T1000 (cell line): ENCODE data around the gene ICAM5.
"Not testable (repeated sequence)": the region's sequence is repeated elsewhere in the genome, so short reads cannot be mapped to it uniquely, and the experiment has no call there.

Experiments used
- DNase-seq: peaks from one replicate; lab custom pipeline; 2025; ENCODE audit warnings: mixed read lengths; lab: John Stamatoyannopoulos, UW

ICAM5 gene

GRCh38 chr19:10270616-10271394 is 18.9 kb upstream of the ICAM5 start, which contains the start of gene ICAM1:
Gene ICAM1, plus strand, starts transcription at chr19:10271120. Its CDS starts 40 bp downstream, at chr19:10271160.
- DNase-seq: no peak

DNA sequence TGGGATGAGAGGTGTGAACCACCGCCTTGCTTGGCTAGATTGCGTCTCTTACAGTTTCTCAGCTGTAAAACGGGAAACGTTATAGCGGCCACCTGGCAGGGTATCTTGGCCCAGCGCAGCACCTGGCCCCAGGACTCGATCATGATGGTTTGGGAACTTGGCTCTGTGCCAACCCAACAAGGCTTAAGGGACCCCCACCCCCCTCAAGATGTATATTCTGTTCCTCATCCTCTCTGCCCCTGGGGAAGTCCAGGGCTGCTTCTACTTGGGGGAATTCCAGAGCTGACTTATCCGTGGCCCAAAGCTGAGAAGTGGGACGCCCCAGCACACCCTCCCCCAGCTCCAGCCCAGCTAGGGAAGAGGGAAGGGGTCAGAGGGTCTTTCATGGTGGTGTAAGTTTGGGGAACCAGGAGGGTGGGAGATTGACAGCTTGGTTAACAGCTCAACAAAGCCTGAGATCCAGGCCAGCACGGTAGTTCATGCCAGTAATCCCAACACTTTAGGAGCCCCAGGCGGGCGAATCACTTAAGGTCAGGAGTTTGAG is 18.1 kb upstream of the ICAM5 start:
- DNase-seq: no peak

- DNase-seq: no peak
Measured at GRCh38 chr19:10274589-10274988, 15.2 kb upstream of the ICAM5 start.

GRCh38 chr19:10277795-10278589 is 11.8 kb upstream of the ICAM5 start:
- no peak for DNase-seq

GRCh38 chr19:10278935-10279334 is 10.8 kb upstream of the ICAM5 start:
- DNase-seq: no peak

GRCh38 chr19:10279737-10280442 is 9.9 kb upstream of the ICAM5 start:
- DNase-seq: no peak

DNA sequence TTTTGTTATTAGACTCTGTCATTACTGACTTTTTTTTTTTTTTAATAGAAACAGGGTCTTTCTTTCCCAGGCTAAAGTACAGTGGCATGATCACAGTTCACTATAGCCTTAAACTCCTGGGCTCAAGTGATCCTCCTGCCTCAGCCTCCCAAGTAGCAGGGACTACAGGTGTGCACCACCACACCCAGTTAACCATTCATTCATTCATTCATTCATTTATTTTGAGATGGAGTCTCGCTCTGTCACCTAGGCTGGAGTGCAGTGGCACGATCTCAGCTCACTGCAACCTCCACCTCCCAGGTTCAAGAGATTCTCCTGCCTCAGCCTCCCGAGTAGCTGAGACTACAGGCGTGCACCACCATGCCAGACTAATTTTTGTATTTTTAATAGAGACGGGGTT is 7.7 kb upstream of the ICAM5 start:
- not testable (repeated sequence) for DNase-seq

DNA sequence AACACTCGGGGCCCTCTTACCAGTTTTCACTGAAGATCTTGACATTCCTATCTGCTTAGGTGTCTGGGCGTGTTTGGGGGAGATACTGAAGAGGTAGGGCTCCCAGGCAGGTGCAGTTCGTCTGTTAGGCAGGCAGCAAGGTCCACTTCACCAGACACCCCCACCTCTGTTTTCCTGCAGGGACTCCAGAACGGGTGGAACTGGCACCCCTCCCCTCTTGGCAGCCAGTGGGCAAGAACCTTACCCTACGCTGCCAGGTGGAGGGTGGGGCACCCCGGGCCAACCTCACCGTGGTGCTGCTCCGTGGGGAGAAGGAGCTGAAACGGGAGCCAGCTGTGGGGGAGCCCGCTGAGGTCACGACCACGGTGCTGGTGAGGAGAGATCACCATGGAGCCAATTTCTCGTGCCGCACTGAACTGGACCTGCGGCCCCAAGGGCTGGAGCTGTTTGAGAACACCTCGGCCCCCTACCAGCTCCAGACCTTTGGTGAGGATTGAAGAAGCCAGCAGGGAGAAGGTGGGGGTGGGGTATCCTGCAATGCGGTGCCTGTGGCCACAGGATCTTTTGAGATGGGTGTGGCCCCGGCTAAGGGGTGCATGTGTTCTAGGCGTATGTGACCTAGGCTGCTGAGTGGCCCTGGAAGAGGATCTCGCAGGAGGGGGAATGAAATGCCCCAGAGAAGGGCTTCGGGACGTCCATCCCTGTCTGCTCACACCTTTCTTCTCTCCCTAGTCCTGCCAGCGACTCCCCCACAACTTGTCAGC is 6.3 kb upstream of the ICAM5 start:
- DNase-seq: no peak

GRCh38 chr19:10284065-10284959 is 5.4 kb upstream of the ICAM5 start:
- DNase-seq: no peak

DNA sequence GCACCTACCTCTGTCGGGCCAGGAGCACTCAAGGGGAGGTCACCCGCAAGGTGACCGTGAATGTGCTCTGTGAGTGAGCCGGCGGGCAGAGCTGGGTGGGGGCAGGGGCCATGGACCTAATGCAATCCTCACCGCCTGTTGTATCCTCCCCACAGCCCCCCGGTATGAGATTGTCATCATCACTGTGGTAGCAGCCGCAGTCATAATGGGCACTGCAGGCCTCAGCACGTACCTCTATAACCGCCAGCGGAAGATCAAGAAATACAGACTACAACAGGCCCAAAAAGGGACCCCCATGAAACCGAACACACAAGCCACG is 4.8 kb upstream of the ICAM5 start:
- DNase-seq: no peak

GRCh38 chr19:10285393-10285792 is 4.4 kb upstream of the ICAM5 start:
- DNase-seq: no peak

DNA sequence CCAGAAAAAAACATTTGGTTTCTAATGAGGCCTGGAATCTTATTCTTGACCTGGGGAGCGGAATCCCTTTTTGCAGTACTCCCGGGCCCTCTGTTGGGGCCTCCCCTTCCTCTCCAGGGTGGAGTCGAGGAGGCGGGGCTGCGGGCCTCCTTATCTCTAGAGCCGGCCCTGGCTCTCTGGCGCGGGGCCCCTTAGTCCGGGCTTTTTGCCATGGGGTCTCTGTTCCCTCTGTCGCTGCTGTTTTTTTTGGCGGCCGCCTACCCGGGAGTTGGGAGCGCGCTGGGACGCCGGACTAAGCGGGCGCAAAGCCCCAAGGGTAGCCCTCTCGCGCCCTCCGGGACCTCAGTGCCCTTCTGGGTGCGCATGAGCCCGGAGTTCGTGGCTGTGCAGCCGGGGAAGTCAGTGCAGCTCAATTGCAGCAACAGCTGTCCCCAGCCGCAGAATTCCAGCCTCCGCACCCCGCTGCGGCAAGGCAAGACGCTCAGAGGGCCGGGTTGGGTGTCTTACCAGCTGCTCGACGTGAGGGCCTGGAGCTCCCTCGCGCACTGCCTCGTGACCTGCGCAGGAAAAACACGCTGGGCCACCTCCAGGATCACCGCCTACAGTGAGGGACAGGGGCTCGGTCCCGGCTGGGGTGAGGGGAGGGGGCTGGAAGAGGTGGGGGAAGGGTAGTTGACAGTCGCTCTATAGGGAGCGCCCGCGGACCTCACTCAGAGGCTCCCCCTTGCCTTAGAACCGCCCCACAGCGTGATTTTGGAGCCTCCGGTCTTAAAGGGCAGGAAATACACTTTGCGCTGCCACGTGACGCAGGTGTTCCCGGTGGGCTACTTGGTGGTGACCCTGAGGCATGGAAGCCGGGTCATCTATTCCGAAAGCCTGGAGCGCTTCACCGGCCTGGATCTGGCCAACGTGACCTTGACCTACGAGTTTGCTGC is 2.7 kb upstream of the ICAM5 start, which contains the start of gene ICAM4:
Gene ICAM4, plus strand, starts transcription at position 153 of the 935 bp plus-strand sequence. Its CDS starts 58 bp downstream, at position 211.
- no peak for DNase-seq

DNA sequence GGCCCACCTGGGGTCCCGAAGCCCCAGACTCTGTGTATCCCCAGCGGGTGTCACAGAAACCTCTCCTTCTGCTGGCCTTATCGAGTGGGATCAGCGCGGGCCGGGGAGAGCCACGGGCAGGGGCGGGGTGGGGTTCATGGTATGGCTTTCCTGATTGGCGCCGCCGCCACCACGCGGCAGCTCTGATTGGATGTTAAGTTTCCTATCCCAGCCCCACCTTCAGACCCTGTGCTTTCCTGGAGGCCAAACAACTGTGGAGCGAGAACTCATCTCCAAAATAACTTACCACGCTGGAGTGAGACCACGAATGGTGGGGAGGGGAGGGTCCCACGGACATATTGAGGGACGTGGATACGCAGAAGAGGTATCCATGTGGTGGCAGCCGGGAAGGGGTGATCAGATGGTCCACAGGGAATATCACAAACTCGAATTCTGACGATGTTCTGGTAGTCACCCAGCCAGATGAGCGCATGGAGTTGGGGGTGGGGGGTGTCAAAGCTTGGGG is 1.0 kb upstream of the ICAM5 start:
- DNase-seq: peak; percentile 29

DNA sequence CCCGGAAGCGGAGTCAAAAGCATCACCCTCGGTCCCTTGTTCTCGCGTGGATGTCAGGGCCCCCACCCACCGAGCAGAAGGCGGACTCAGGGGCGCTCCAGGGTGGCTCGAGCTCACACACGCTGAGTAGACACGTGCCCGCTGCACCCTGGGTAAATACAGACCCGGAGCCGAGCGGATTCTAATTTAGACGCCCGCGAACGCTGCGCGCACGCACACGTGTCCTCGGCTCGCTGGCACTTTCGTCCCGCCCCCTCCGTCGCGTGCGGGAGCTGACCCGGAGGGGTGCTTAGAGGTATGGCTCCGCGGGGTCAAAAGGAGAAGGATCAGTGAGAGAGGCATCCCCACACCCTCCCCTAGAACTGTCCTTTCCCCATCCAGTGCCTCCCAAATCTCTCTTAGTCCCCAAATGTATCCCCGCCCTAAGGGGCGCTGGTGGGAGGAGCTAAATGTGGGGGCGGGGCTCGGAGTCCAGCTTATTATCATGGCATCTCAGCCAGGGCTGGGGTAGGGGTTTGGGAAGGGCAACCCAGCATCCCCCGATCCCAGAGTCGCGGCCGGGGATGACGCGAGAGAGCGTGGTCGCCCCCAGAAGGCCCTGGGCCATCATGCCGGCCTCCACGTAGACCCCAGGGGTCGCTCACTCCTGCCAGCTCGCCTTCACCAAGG is 451 bp upstream of the ICAM5 start:
- DNase-seq: no peak

- DNase-seq: no peak
Measured at GRCh38 chr19:10290357-10290875, 664 bp downstream of the ICAM5 start.

DNA sequence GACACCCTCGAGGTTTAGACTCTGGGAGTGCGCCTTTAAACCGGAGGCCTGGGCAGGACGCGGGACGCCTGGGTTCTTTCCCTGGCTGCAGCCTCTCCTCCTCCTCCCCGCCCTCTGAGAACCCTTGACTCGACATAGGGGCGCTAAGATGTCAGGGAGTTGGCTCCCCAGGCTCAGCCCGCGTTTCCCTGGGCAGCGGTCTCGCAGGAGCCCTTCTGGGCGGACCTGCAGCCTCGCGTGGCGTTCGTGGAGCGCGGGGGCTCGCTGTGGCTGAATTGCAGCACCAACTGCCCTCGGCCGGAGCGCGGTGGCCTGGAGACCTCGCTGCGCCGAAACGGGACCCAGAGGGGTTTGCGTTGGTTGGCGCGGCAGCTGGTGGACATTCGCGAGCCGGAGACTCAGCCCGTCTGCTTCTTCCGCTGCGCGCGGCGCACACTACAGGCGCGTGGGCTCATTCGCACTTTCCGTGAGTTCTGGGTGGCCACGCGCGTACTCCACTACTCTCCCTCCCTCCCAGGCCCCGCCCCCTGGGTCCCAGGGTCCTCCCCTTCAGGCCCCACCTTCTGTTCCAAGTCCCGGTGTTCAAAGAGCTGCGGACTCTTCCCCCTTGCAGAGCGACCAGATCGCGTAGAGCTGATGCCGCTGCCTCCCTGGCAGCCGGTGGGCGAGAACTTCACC is 1.3 kb downstream of the ICAM5 start:
- peak; percentile 53 for DNase-seq

GRCh38 chr19:10291554-10292205 is 1.9 kb downstream of the ICAM5 start:
- DNase-seq: no peak
